HCT116 (cell line): ENCODE measurements around the gene SIVA1. TPM values are rescaled to one million over a fixed set of nuclear protein-coding genes. Genes with fewer than 3 reads are reported as not detected.

Experiments used
- ATAC-seq: fragments of 200-7000 bp; cut with Tn5 transposase; 2 replicates; pipeline ENCODE4 v1.9.1; 2020; ENCODE audit warnings: mild to moderate bottlenecking, moderate library complexity
- BruUV-seq: library from RNA; stranded (reverse); fragments of 400-500 nt; replicated peaks from 2 replicates; lab custom pipeline; 2021; lab: Mats Ljungman, UMichigan
- CTCF ChIA-PET: fragments of 300-600 bp; sonication (Branson Sonifier 250); formaldehyde crosslinking; loops from one replicate; lab custom pipeline; 2021; ENCODE audit warnings: antibody characterized with exemption; lab: Charles Lee
- POLR2A ChIA-PET: fragments of 300-600, 350-600 bp; sonication (Branson Sonifier 250); formaldehyde crosslinking; loops from one replicate; lab custom pipeline; 2021; ENCODE audit warnings: antibody characterized with exemption; lab: Charles Lee
- RAD21 ChIA-PET, 2 experiments: fragments of 300-600 bp; sonication (Branson Sonifier 250); formaldehyde crosslinking; loops; one replicate each; lab custom pipeline; 2023; ENCODE audit warnings: low total read pairs in 2 of 2; ENCODE audit not compliant: uncharacterized antibody in 2 of 2, unreplicated experiment in 2 of 2, low non-redundant PET in 1 of 2; lab: Charles Lee
- DNase-seq: peaks from one replicate; pipeline ENCODE4 v3.0.0-alpha.2; 2010; ENCODE audit warnings: low read depth, low spot score
- H2AFZ ChIP-seq: fragments of 200-600 bp; shearing (Covaris generic), sonication (generic); 2 replicates; pipeline ENCODE4 v1.6.1; 2017; ENCODE audit warnings: low read depth, mixed run types, mixed read lengths, antibody characterized with exemption, low read length; ENCODE audit not compliant: poor library complexity, severe bottlenecking
- H3K27ac ChIP-seq: 2 replicates; pipeline ENCODE4 v1.5.1; 2012; ENCODE audit warnings: low read depth, low read length
- H3K27me3 ChIP-seq: fragments of 200-600 bp; sonication (generic); 2 replicates; pipeline ENCODE4 v1.6.1; 2016; ENCODE audit warnings: mixed run types, low read length, mixed read lengths; ENCODE audit not compliant: insufficient read depth
- H3K36me3 ChIP-seq, 2 experiments: fragments of 200-500 bp in 1 of 2; fragments of 200-600 bp in 1 of 2; sonication (Bioruptor generic) in 1 of 2; sonication (generic) in 1 of 2; 2 replicates each; pipeline versions ENCODE4 v1.5.1 to v1.6.1; 2014 to 2016; ENCODE audit warnings: low read length in 2 of 2, inconsistent platforms in 1 of 2, mixed read lengths in 1 of 2, mixed run types in 1 of 2; ENCODE audit not compliant: insufficient read depth in 2 of 2, control insufficient read depth in 1 of 2
- H3K4me1 ChIP-seq, 2 experiments: fragments of 200-600 bp in 1 of 2; sonication (generic) in 1 of 2; 2 replicates each; pipeline versions ENCODE4 v1.5.1 to v1.6.1; 2012 to 2017; ENCODE audit warnings: low read length in 2 of 2, inconsistent platforms in 1 of 2, mild to moderate bottlenecking in 1 of 2, mixed read lengths in 1 of 2, mixed run types in 1 of 2, moderate library complexity in 1 of 2; ENCODE audit not compliant: insufficient read depth in 2 of 2, control insufficient read depth in 1 of 2
- H3K4me2 ChIP-seq: fragments of 200-600 bp; sonication (generic); 2 replicates; pipeline ENCODE4 v1.6.1; 2017; ENCODE audit warnings: mixed run types, low read length, mixed read lengths
- H3K4me3 ChIP-seq, 2 experiments: fragments of 200-600 bp in 1 of 2; sonication (generic) in 1 of 2; replicated peaks in 1 of 2; 2 replicates each; pipeline ENCODE4 v1.5.1; 2011 to 2016; ENCODE audit warnings: low read length in 2 of 2, control low read depth in 1 of 2, low read depth in 1 of 2, mild to moderate bottlenecking in 1 of 2, mixed read lengths in 1 of 2, mixed run types in 1 of 2
- H3K79me2 ChIP-seq: fragments of 200-600 bp; sonication (generic); 2 replicates; pipeline ENCODE4 v1.6.1; 2017; ENCODE audit warnings: mild to moderate bottlenecking, mixed run types, low read length, moderate library complexity, mixed read lengths; ENCODE audit not compliant: insufficient read depth
- H3K9ac ChIP-seq: fragments of 200-600 bp; sonication (generic); 2 replicates; pipeline ENCODE4 v1.6.1; 2016; ENCODE audit warnings: low read length, mixed read lengths
- H3K9me2 ChIP-seq: fragments of 200-600 bp; sonication (generic), shearing (Covaris generic); 2 replicates; pipeline ENCODE4 v1.6.1; 2017; ENCODE audit warnings: mixed run types, mild to moderate bottlenecking, moderate library complexity; ENCODE audit not compliant: insufficient read depth
- H3K9me3 ChIP-seq, 2 experiments: fragments of 200-500 bp in 1 of 2; fragments of 200-600 bp in 1 of 2; sonication (Bioruptor generic) in 1 of 2; sonication (generic) in 1 of 2; 2 replicates each; pipeline ENCODE4 v1.6.1; 2014 to 2017; ENCODE audit warnings: low read length in 2 of 2, mixed read lengths in 2 of 2, inconsistent platforms in 1 of 2, low read depth in 1 of 2, mild to moderate bottlenecking in 1 of 2, mixed run types in 1 of 2, moderate library complexity in 1 of 2; ENCODE audit not compliant: control insufficient read depth in 1 of 2, insufficient read depth in 1 of 2
- H4K20me1 ChIP-seq: fragments of 200-600 bp; sonication (generic), shearing (Covaris generic); 2 replicates; pipeline ENCODE4 v1.6.1; 2017; ENCODE audit warnings: mixed run types, mild to moderate bottlenecking, moderate library complexity; ENCODE audit not compliant: insufficient read depth
- CBX3 ChIP-seq: IDR thresholded peaks from 2 replicates; pipeline ENCODE4 v1.6.1; 2012; ENCODE audit warnings: low read depth
- EGR1 ChIP-seq: IDR thresholded peaks from 2 replicates; pipeline ENCODE4 v1.6.1; 2012; ENCODE audit warnings: low read depth
- ELF1 ChIP-seq: IDR thresholded peaks from 2 replicates; pipeline ENCODE4 v1.6.1; 2012; ENCODE audit warnings: low read depth, borderline replicate concordance
- EZH2phosphoT487 ChIP-seq: fragments of 200-600 bp; IDR thresholded peaks from 2 replicates; pipeline ENCODE4 v1.6.1; 2018; ENCODE audit warnings: antibody characterized with exemption, borderline replicate concordance
- FOSL1 ChIP-seq: IDR thresholded peaks from 2 replicates; pipeline ENCODE4 v1.6.1; 2012; ENCODE audit warnings: low read depth
- JUND ChIP-seq: IDR thresholded peaks from 2 replicates; pipeline ENCODE4 v1.6.1; 2012
- MAX ChIP-seq: IDR thresholded peaks from 2 replicates; pipeline ENCODE4 v1.6.1; 2012
- POLR2A ChIP-seq: IDR thresholded peaks from 2 replicates; pipeline ENCODE4 v1.7.0; 2011; ENCODE audit warnings: borderline replicate concordance; ENCODE audit not compliant: insufficient read depth, insufficient read length; ENCODE audit errors: extremely low read depth
- POLR2AphosphoS5 ChIP-seq: IDR thresholded peaks from 2 replicates; pipeline ENCODE4 v1.6.1; 2011; ENCODE audit warnings: mild to moderate bottlenecking, low read depth, low read length, moderate library complexity
- REST ChIP-seq: IDR thresholded peaks from 2 replicates; pipeline ENCODE4 v1.6.1; 2012; ENCODE audit warnings: low read depth
- SRF ChIP-seq: IDR thresholded peaks from 2 replicates; pipeline ENCODE4 v1.6.1; 2012; ENCODE audit warnings: low read depth
- TCF7L2 ChIP-seq: IDR thresholded peaks from 2 replicates; pipeline ENCODE4 v1.7.0; 2011; ENCODE audit warnings: borderline replicate concordance, inconsistent platforms; ENCODE audit not compliant: insufficient read depth, insufficient read length; ENCODE audit errors: extremely low read depth
- YY1 ChIP-seq: IDR thresholded peaks from 2 replicates; pipeline ENCODE4 v1.6.1; 2011; ENCODE audit warnings: low read length, low read depth, moderate library complexity, mild to moderate bottlenecking; ENCODE audit not compliant: insufficient replicate concordance; ENCODE audit errors: extremely low read depth
- ZBTB33 ChIP-seq: IDR thresholded peaks from 2 replicates; pipeline ENCODE4 v1.6.1; 2011; ENCODE audit warnings: mild to moderate bottlenecking, low read length, moderate library complexity; ENCODE audit not compliant: insufficient replicate concordance; ENCODE audit errors: extremely low read depth
- ZFX ChIP-seq: fragments of 450-650 bp; IDR thresholded peaks from 2 replicates; pipeline ENCODE4 v1.6.1; 2017
- intact Hi-C: fragments of 100-400 bp; cut with micrococcal nuclease; formaldehyde crosslinking; loops from 2 replicates; pipeline ENCODE4 v1.10.0; 2022
- total RNA-seq: library from RNA; stranded (reverse); gene quantifications from one replicate; pipeline ENCODE4 v1.2.1, GENCODE V29; 2021; ENCODE audit not compliant: unreplicated experiment

The SIVA1 gene
- total RNA-seq, 1 experiment from 2014 or later: 141 TPM

GRCh38 chr14:104746071-104746545 is 6.8 kb upstream of the SIVA1 start:
- H3K79me2 ChIP-seq: no peaks in the 10 kb centered on the region
- H3K4me3 ChIP-seq: no peak overlapping the region
- intact Hi-C loops: no loop called here
- no peak overlapping the region for H3K9ac ChIP-seq
- ATAC-seq (no peak), DNase-seq (no peak)
- no peaks in the 10 kb centered on the region for H4K20me1 ChIP-seq
- ChIA-PET CTCF (no interaction called here), RAD21 (no interaction called here), POLR2A (no interaction called here)
- no TSS peak for BruUV-seq
- no peaks in the 10 kb centered on the region for H3K9me2 ChIP-seq
- TF ChIP-seq JUND (no peak), MAX (no peak)
- no peak overlapping the region for H3K27ac ChIP-seq
- H3K4me2 ChIP-seq: no peak overlapping the region
- H3K9me3 ChIP-seq: no peaks in the 10 kb centered on the region
- H3K4me1 ChIP-seq: peaks cover 9 to 16% of the 10 kb centered on the region in 2 experiments
- H3K36me3 ChIP-seq: no peaks in the 10 kb centered on the region
- H3K27me3 ChIP-seq: no peaks in the 10 kb centered on the region
- no peak overlapping the region for H2AFZ ChIP-seq

- no peak overlapping the region for H2AFZ ChIP-seq
- POLR2A ChIA-PET: no interaction called here
- no peaks in the 10 kb centered on the region for H3K9me2 ChIP-seq
- DNase-seq (no peak), ATAC-seq (no peak)
- H3K4me1 ChIP-seq: peaks cover 11 to 18% of the 10 kb centered on the region in 2 experiments
- intact Hi-C loops: no loop called here
- H3K36me3 ChIP-seq: no peaks in the 10 kb centered on the region
- H3K27ac ChIP-seq: no peak overlapping the region
- RAD21 ChIA-PET: no interaction called here
- H3K4me2 ChIP-seq: no peak overlapping the region
- no peaks in the 10 kb centered on the region for H4K20me1 ChIP-seq
- H3K4me3 ChIP-seq: no peak overlapping the region
- no peaks in the 10 kb centered on the region for H3K9me3 ChIP-seq
- CTCF ChIA-PET: no interaction called here
- H3K9ac ChIP-seq: no peak overlapping the region
- H3K79me2 ChIP-seq: no peaks in the 10 kb centered on the region
- H3K27me3 ChIP-seq: no peaks in the 10 kb centered on the region
- BruUV-seq: no TSS peak
- TF ChIP-seq EZH2phosphoT487 (no peak), ELF1 (no peak), POLR2AphosphoS5 (no peak), CBX3 (no peak), SRF (no peak), POLR2A (no peak), EGR1 (no peak), TCF7L2 (no peak), YY1 (no peak), ZFX (no peak), REST (no peak), ZBTB33 (no peak), JUND (no peak), FOSL1 (no peak)
These were observed 5.9 kb upstream of the SIVA1 start for GRCh38 chr14:104746934-104747481.
